Endothelial cell of umbilical vein (primary cell): ENCODE results near the gene RWDD4. TPM values are rescaled to one million over a fixed set of nuclear protein-coding genes. Genes with fewer than 3 reads are reported as not detected.

ENCODE experiments used
- BruUV-seq: library from RNA; stranded (reverse); fragments of 400-500 nt; replicated peaks from 2 replicates; lab custom pipeline; 2021; lab: Mats Ljungman, UMichigan
- CTCF ChIA-PET: fragments of 300-600, 350-600 bp; sonication (Branson Sonifier 250); formaldehyde crosslinking; loops from one replicate; lab custom pipeline; 2021; ENCODE audit warnings: antibody characterized with exemption, inconsistent platforms; lab: Charles Lee
- POLR2A ChIA-PET: fragments of 300-600, 350-600 bp; sonication (Branson Sonifier 250); formaldehyde crosslinking; loops from one replicate; lab custom pipeline; 2021; ENCODE audit warnings: antibody characterized with exemption, inconsistent platforms; lab: Charles Lee
- DNase-seq: peaks from one replicate; pipeline ENCODE4 v3.0.0-alpha.2; 2011; ENCODE audit warnings: low read depth, low spot score
- FAIRE-seq: peaks from 2 replicates; lab custom pipeline; 2011; peaks lifted over from hg19 to GRCh38; lab: Jason Lieb, UNC
- H2AFZ ChIP-seq: 2 replicates; pipeline ENCODE4 v1.6.0; 2012; ENCODE audit warnings: low read depth, low read length, control low read depth, inconsistent platforms
- H3K27ac ChIP-seq: 2 replicates; pipeline ENCODE4 v1.5.1; 2011; ENCODE audit warnings: low read depth, mild to moderate bottlenecking, control low read depth, low read length, moderate library complexity; ENCODE audit not compliant: insufficient read depth
- H3K27me3 ChIP-seq, 2 experiments: 2 replicates each; pipeline versions ENCODE4 v1.6.0 to v1.6.1; 2011; ENCODE audit warnings: low read length in 2 of 2, mixed read lengths in 1 of 2; ENCODE audit not compliant: control insufficient read depth in 2 of 2, insufficient read depth in 2 of 2
- H3K36me3 ChIP-seq, 2 experiments: 2 replicates in 1 of 2; 3 replicates in 1 of 2; pipeline ENCODE4 v1.5.1; 2011; ENCODE audit warnings: low read length in 2 of 2, mild to moderate bottlenecking in 1 of 2, moderate library complexity in 1 of 2; ENCODE audit not compliant: control insufficient read depth in 2 of 2, insufficient read depth in 2 of 2; ENCODE audit errors: extremely low read depth in 1 of 2
- H3K4me1 ChIP-seq: 3 replicates; pipeline ENCODE4 v1.5.1; 2011; ENCODE audit warnings: mild to moderate bottlenecking, low read length; ENCODE audit not compliant: control insufficient read depth, insufficient read depth; ENCODE audit errors: extremely low read depth
- H3K4me2 ChIP-seq: 2 replicates; pipeline ENCODE4 v1.6.1; 2011; ENCODE audit warnings: low read length, control low read depth, mixed read lengths; ENCODE audit not compliant: insufficient read depth
- H3K4me3 ChIP-seq, 3 experiments: fragments of 200-600 bp in 1 of 3; sonication (generic), shearing (Covaris generic) in 1 of 3; replicated peaks in 1 of 3; 2 replicates each; pipeline ENCODE4 v1.5.1; 2011 to 2016; ENCODE audit warnings: control low read depth in 3 of 3, low read length in 3 of 3, mild to moderate bottlenecking in 2 of 3, inconsistent platforms in 1 of 3, low read depth in 1 of 3, moderate library complexity in 1 of 3; ENCODE audit not compliant: insufficient read depth in 1 of 3
- H3K79me2 ChIP-seq: 2 replicates; pipeline ENCODE4 v1.6.0; 2012; ENCODE audit warnings: low read length, inconsistent platforms; ENCODE audit not compliant: control insufficient read depth, insufficient read depth
- H3K9ac ChIP-seq: replicated peaks from 2 replicates; pipeline ENCODE3; 2011; ENCODE audit warnings: low read length, control low read depth; ENCODE audit not compliant: insufficient read depth; ENCODE audit errors: extremely low read depth
- H3K9me1 ChIP-seq: replicated peaks from 3 replicates; pipeline ENCODE4 v1.6.0; 2011; ENCODE audit warnings: mild to moderate bottlenecking, low read length; ENCODE audit not compliant: control insufficient read depth, insufficient read depth; ENCODE audit errors: extremely low read depth
- H3K9me3 ChIP-seq: replicated peaks from 2 replicates; pipeline ENCODE4 v1.5.1; 2012; ENCODE audit warnings: low read length, inconsistent platforms; ENCODE audit not compliant: control insufficient read depth, insufficient read depth
- H4K20me1 ChIP-seq: replicated peaks from 2 replicates; pipeline ENCODE3; 2011; ENCODE audit warnings: mild to moderate bottlenecking, low read length; ENCODE audit not compliant: control insufficient read depth, insufficient read depth; ENCODE audit errors: extremely low read depth
- CTCF ChIP-seq, 2 donors: IDR thresholded peaks; 1 replicate in 1 of 2; 2 replicates in 1 of 2; pipeline ENCODE4 v1.5.1; 2011; ENCODE audit warnings: low read length in 2 of 2, mild to moderate bottlenecking in 2 of 2, moderate library complexity in 2 of 2, control low read depth in 1 of 2, inconsistent platforms in 1 of 2, low read depth in 1 of 2; ENCODE audit not compliant: insufficient read depth in 1 of 2; ENCODE audit errors: extremely low read depth in 1 of 2
- EZH2 ChIP-seq: IDR thresholded peaks from 2 replicates; pipeline ENCODE4 v1.6.1; 2012; ENCODE audit warnings: borderline replicate concordance, low read depth, mild to moderate bottlenecking, moderate library complexity, low read length, inconsistent platforms; ENCODE audit not compliant: severe bottlenecking
- FOS ChIP-seq: IDR thresholded peaks from 2 replicates; pipeline ENCODE4 v1.6.1; 2011; ENCODE audit warnings: mild to moderate bottlenecking, low read length, moderate library complexity, borderline replicate concordance; ENCODE audit not compliant: insufficient read depth
- GATA2 ChIP-seq: IDR thresholded peaks from 2 replicates; pipeline ENCODE4 v1.7.0; 2011; ENCODE audit warnings: low read depth, mild to moderate bottlenecking, moderate library complexity, mixed read lengths, low read length; ENCODE audit not compliant: insufficient read length, insufficient read depth
- JUN ChIP-seq: IDR thresholded peaks from 2 replicates; pipeline ENCODE4 v1.6.1; 2011; ENCODE audit warnings: borderline replicate concordance, low read depth; ENCODE audit not compliant: insufficient read length, insufficient read depth
- MYC ChIP-seq: IDR thresholded peaks from one replicate; pipeline ENCODE4 v1.6.1; 2011; ENCODE audit warnings: mild to moderate bottlenecking, low read depth, low read length
- POLR2A ChIP-seq: IDR thresholded peaks from 2 replicates; pipeline ENCODE4 v1.6.1; 2012; ENCODE audit warnings: low read depth, mild to moderate bottlenecking, control low read depth, low read length
- POLR2AphosphoS5 ChIP-seq: IDR thresholded peaks from 2 replicates; pipeline ENCODE4 v1.6.1; 2012; ENCODE audit warnings: low read depth, mild to moderate bottlenecking, control low read depth, low read length, moderate library complexity; ENCODE audit not compliant: insufficient read depth
- dilution Hi-C: fragments of 300-500 bp; cut with MboI; formaldehyde crosslinking; loops from one replicate; pipeline ENCODE4 v1.15.0; 2019; ENCODE audit warnings: low sequenced_read_pairs; ENCODE audit not compliant: extremely low pct_ligation_motif_present
- intact Hi-C: fragments of 100-400 bp; cut with micrococcal nuclease; formaldehyde crosslinking; loops from one replicate; pipeline ENCODE4 v1.10.0; 2022
- polyA plus RNA-seq, 4 experiments: library from polyadenylated mRNA; depleted of rRNA in 3 of 4; stranded (reverse) in 3 of 4; unstranded in 1 of 4; fragments of >200 nt; gene quantifications; 2 replicates each; pipeline versions ENCODE4 v1.2.1 to v1.2.3, GENCODE V29; 2011 to 2012; ENCODE audit warnings: missing spikeins in 1 of 4
- total RNA-seq: library from RNA; stranded (reverse); gene quantifications from 2 replicates; pipeline ENCODE4 v1.2.3, GENCODE V29; 2021

RWDD4 gene
- total and polyA plus RNA-seq, 2 donors (not counting 3 experiments of a cell fraction or from before 2014, with no cell fraction given): 4.9 to 16.6 TPM

DNA sequence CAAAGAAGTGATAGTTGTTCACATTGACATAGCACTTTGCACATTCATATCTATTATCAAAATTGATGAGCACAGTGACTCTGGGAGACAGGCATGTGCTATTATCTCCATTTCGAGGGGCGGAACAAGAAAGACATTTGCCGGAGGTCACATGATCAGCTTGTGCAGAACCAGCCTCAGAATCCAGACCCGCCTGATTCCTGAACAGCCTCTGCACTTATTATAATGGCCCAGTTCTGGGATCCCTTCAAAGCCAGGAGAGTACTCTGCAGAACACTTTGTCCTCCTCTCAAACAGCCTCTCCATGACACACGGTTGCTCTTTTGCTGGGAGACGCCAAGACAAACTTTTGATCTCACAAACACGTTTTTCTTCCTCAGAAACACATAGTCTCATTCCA is 48.4 kb downstream of the RWDD4 start:
- Histone ChIP-seq H3K9me1 (no peaks in the 10 kb centered on the region), H3K4me1 (no peaks in the 10 kb centered on the region), H3K9me3 (no peaks in the 10 kb centered on the region), H2AFZ (no peak overlapping the region), H3K27ac (no peak overlapping the region), H3K27me3 (peaks cover 0 to 4% of the 10 kb centered on the region in 2 experiments), H3K9ac (no peak overlapping the region), H4K20me1 (no peaks in the 10 kb centered on the region), H3K4me3 (no peak overlapping the region), H3K4me2 (no peak overlapping the region), H3K36me3 (no peaks in the 10 kb centered on the region), H3K79me2 (no peaks in the 10 kb centered on the region)
- FAIRE-seq: no peak
- DNase-seq: no peak
- ChIA-PET CTCF (interaction anchor here (1.2 kb wide), 1 partner anchor 10 kb away, joined by 3 read pairs; no protein-coding TSS in a partner anchor), POLR2A (no interaction called here)
- no TSS peak for BruUV-seq
- no peak for TF ChIP-seq CTCF (IDR thresholded peaks at IDR 0.05; ENCODE audit: extremely low read depth in 1 of 2, insufficient read depth in 1 of 2, low read depth in 1 of 2, low read length in 2 of 2)
- no peak for TF ChIP-seq EZH2
- no peak for TF ChIP-seq FOS
- TF ChIP-seq POLR2A: no peak
- no peak for TF ChIP-seq POLR2AphosphoS5
- no peak for TF ChIP-seq MYC
- TF ChIP-seq GATA2: no peak
- TF ChIP-seq JUN: no peak
- intact Hi-C loops (no loop called here), dilution Hi-C loops (no loop called here)
